ENCODE data around the gene TMEM238L. TPM values are rescaled to one million over a fixed set of nuclear protein-coding genes. Genes with fewer than 3 reads are reported as not detected.
A peak's percentile ranks its signal among the peaks of the same experiment; 100 is the strongest.

Gene TMEM238L
- polyA plus RNA-seq, 1 donor = 0.23 TPM

- DNase-seq (ENCODE audit: low read depth) = peak; percentile 34
Observed at GRCh38 chr17:10773391-10773790, 30.5 kb downstream of the TMEM238L start.

GRCh38 chr17:10772425-10773380 is 31.2 kb downstream of the TMEM238L start:
- no peak for DNase-seq (ENCODE audit: low read depth)

GRCh38 chr17:10771148-10771547 is 32.8 kb downstream of the TMEM238L start:
- DNase-seq (ENCODE audit: low read depth) = no peak

GRCh38 chr17:10769840-10770239 is 34.1 kb downstream of the TMEM238L start:
- DNase-seq (ENCODE audit: low read depth) = no peak

GRCh38 chr17:10768750-10769251 is 35.1 kb downstream of the TMEM238L start:
- DNase-seq (ENCODE audit: low read depth) = peak; percentile 22

- DNase-seq (ENCODE audit: low read depth) = no peak
Observed at GRCh38 chr17:10767232-10767631, 36.7 kb downstream of the TMEM238L start.

GRCh38 chr17:10762037-10762436 is 41.9 kb downstream of the TMEM238L start:
- no peak for DNase-seq (ENCODE audit: low read depth)

- DNase-seq (ENCODE audit: low read depth) = no peak
Observed at GRCh38 chr17:10761281-10761680, 42.6 kb downstream of the TMEM238L start.

- no peak for DNase-seq (ENCODE audit: low read depth)
Observed at GRCh38 chr17:10758062-10758461, 45.8 kb downstream of the TMEM238L start.

GRCh38 chr17:10757647-10758046 is 46.3 kb downstream of the TMEM238L start:
- DNase-seq (ENCODE audit: low read depth) = no peak

- DNase-seq (ENCODE audit: low read depth) = no peak
Observed at GRCh38 chr17:10757067-10757466, 46.8 kb downstream of the TMEM238L start.

GRCh38 chr17:10756619-10757018 is 47.3 kb downstream of the TMEM238L start:
- DNase-seq (ENCODE audit: low read depth) = no peak

- no peak for DNase-seq (ENCODE audit: low read depth)
Observed at GRCh38 chr17:10756185-10756584, 47.7 kb downstream of the TMEM238L start.

GRCh38 chr17:10755592-10756127 is 48.2 kb downstream of the TMEM238L start:
- DNase-seq (ENCODE audit: low read depth) = no peak

- DNase-seq (ENCODE audit: low read depth) = no peak
Observed at GRCh38 chr17:10754861-10755591, 48.9 kb downstream of the TMEM238L start.

- DNase-seq (ENCODE audit: low read depth) = no peak
Observed at GRCh38 chr17:10754109-10754508, 49.8 kb downstream of the TMEM238L start.

GRCh38 chr17:10752696-10753095 is 51.2 kb downstream of the TMEM238L start:
- DNase-seq (ENCODE audit: low read depth) = no peak

GRCh38 chr17:10751563-10751962 is 52.3 kb downstream of the TMEM238L start:
- no peak for DNase-seq (ENCODE audit: low read depth)

- DNase-seq (ENCODE audit: low read depth) = no peak
Observed at GRCh38 chr17:10750210-10750609, 53.7 kb downstream of the TMEM238L start.

- no peak for DNase-seq (ENCODE audit: low read depth)
Observed at GRCh38 chr17:10748531-10749181, 55.2 kb downstream of the TMEM238L start.

- DNase-seq (ENCODE audit: low read depth) = no peak
Observed at GRCh38 chr17:10745231-10745630, 58.7 kb downstream of the TMEM238L start.

Measured in forelimb muscle (tissue), 1 donor.